K562 (cell line): ENCODE results near the gene ZNF460. TPM values are rescaled to one million over a fixed set of nuclear protein-coding genes. Genes with fewer than 3 reads are reported as not detected.

Experiments used
- ATF1 ChIP-seq, 2 experiments: fragments of 450-650 bp in 1 of 2; IDR thresholded peaks; 2 replicates each; pipeline ENCODE4 v1.6.1; 2016; ENCODE audit warnings: missing compliant biosample characterization in 1 of 2, missing genetic modification characterization in 1 of 2
- CBX3 ChIP-seq, 2 experiments: IDR thresholded peaks; 1 replicate in 1 of 2; 2 replicates in 1 of 2; pipeline ENCODE4 v1.6.1; 2012; ENCODE audit warnings: inconsistent platforms in 2 of 2, low read length in 2 of 2, borderline replicate concordance in 1 of 2, control low read depth in 1 of 2
- CREM ChIP-seq: IDR thresholded peaks from 2 replicates; pipeline ENCODE4 v1.6.1; 2014; ENCODE audit warnings: antibody characterized with exemption, low read depth
- MXI1 ChIP-seq: IDR thresholded peaks from 2 replicates; pipeline ENCODE4 v1.6.1; 2011; ENCODE audit warnings: low read depth, mild to moderate bottlenecking, improper control_type of control experiment, low read length
- MYC ChIP-seq, 2 experiments: fragments of 250-450 bp in 1 of 2; sonication (Bioruptor Pico) in 1 of 2; IDR thresholded peaks; 2 replicates each; pipeline versions ENCODE4 v1.5.1 to v1.6.1; 2012 to 2021; ENCODE audit warnings: low read depth in 2 of 2, borderline replicate concordance in 1 of 2, improper control_type of control experiment in 1 of 2, low read length in 1 of 2, mild to moderate bottlenecking in 1 of 2, moderate library complexity in 1 of 2
- NFYB ChIP-seq: IDR thresholded peaks from 2 replicates; pipeline ENCODE4 v1.6.1; 2011; ENCODE audit warnings: mild to moderate bottlenecking, moderate library complexity; ENCODE audit not compliant: insufficient read length; ENCODE audit errors: extremely low read depth
- RCOR1 ChIP-seq, 2 experiments: IDR thresholded peaks; 2 replicates each; pipeline ENCODE4 v1.6.1; 2012; ENCODE audit warnings: low read depth in 2 of 2, low read length in 2 of 2, borderline replicate concordance in 1 of 2, improper control_type of control experiment in 1 of 2
- SMAD1 ChIP-seq: fragments of 150-350 bp; IDR thresholded peaks from 2 replicates; pipeline ENCODE4 v1.6.1; 2014; ENCODE audit warnings: low read length, low read depth; ENCODE audit not compliant: partially characterized antibody
- ZC3H11A ChIP-seq: IDR thresholded peaks from 2 replicates; pipeline ENCODE4 v1.6.1; 2012; ENCODE audit warnings: low read depth, low read length, improper control_type of control experiment
- polyA plus RNA-seq, 8 experiments: library from polyadenylated mRNA; depleted of rRNA in 4 of 8; stranded (reverse) in 5 of 8; unstranded in 3 of 8; fragments of >200 nt; fragmentation: Nextera tagmentation in 2 of 8; fragmentation: Illumina TruSeq in 1 of 8; extraction: Ambion mirVana in 2 of 8; extraction: Trizol in 1 of 8; gene quantifications; 2 replicates each; pipeline versions ENCODE4 v1.2.1 to v1.2.3, GENCODE V29; 2011 to 2014; ENCODE audit warnings: inconsistent platforms in 1 of 8, missing spikeins in 1 of 8
- total RNA-seq, 7 experiments: library from RNA; depleted of rRNA in 6 of 7; stranded (reverse); fragments of >200 nt in 6 of 7; fragmentation: Illumina TruSeq in 2 of 7; extraction: Trizol in 2 of 7; gene quantifications; 2 replicates each; pipeline versions ENCODE4 v1.2.1 to v1.2.3, GENCODE V29; 2011 to 2021; ENCODE audit warnings: low replicate concordance in 1 of 7
- TF ChIP-seq, protein P1 (sequence below): fragments of 450-650 bp; IDR thresholded peaks from 2 replicates; pipeline ENCODE4 v1.6.1; 2016; ENCODE audit warnings: low read depth
- TF ChIP-seq, protein P2 (sequence below): sonication (generic); formaldehyde crosslinking; IDR thresholded peaks from 2 replicates; pipeline ENCODE4 v1.8.0; 2023; ENCODE audit warnings: mild to moderate bottlenecking, missing genetic modification reagents
- TF ChIP-seq, protein P3 (sequence below), 2 experiments: fragments of 450-650 bp; IDR thresholded peaks; 2 replicates each; pipeline ENCODE4 v1.6.1; 2016
- TF ChIP-seq, protein P4 (sequence below): fragments of 450-650 bp; formaldehyde crosslinking; IDR thresholded peaks from 2 replicates; pipeline ENCODE4 v1.4.0; 2020; ENCODE audit warnings: mild to moderate bottlenecking, moderate library complexity

ZNF460 gene
- total and polyA plus RNA-seq, 9 of the 15 experiments (the other 6 are each of a cell fraction or from before 2014, with no cell fraction given), result 0.45 to 36.2 (median 16.6) TPM

DNA sequence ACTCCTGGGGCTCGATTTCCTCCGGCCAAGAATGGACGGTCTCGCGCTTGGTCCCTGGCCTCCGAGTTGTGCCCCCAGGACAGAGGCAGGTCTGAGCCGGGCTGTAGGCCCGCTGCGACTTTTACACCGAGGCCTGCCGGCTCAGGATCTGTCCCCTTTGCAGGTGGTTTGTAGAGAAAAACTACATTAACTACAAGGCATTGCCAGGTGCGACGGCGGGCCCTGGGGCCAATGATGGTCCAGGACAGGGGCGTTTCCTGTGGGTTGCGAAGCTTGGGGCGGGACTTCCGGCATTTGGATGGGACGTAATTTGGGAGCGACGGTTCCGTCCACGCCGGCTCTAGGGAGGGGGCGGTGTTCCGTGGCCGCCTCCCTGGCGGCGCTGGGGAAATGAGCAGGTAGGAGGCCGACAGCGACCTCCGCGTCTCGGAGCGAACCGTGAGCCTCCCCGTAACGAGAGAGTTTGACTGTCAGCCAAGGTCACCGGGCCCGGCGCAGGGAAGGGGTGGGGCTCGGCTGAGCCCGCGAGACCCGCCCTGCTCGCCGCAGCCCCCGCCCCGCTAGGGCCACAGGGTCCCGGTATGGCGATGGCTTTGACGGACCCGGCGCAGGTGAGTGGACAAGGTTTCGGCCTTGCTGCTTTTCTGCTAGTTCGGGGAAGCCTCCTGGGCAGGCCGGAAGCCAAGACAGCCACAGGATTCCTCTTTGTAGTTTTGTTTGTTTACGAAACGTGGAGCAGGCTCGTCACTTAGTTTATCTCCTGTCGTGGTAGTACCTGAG, 39.8 kb upstream of the ZNF460 start, which contains the start of gene ZNF805 (continued):
- TF ChIP-seq MYC (IDR thresholded peaks at IDR 0.05; ENCODE audit: low read depth, low read length) (peak; percentile 95), MYC (CRISPR knock-in tag; IDR thresholded peaks at IDR 0.05; ENCODE audit: borderline replicate concordance, low read depth) (0 out of 2 replicates have a peak, but pooled peaks have one; percentile 19), SMAD1 (no peak), CBX3 (IDR thresholded peaks at IDR 0.05; ENCODE audit: borderline replicate concordance in 1 of 2, low read length in 2 of 2) (peak in 1 of 2 experiments; percentile 91; a peak in 2 of 3 replicates), ATF1 (CRISPR knock-in tag; IDR thresholded peaks at IDR 0.05) (peak; percentile 87), ATF1 (tag; IDR thresholded peaks at IDR 0.05) (peak; percentile 99), ZC3H11A (no peak), CREM (peak; percentile 99), MXI1 (peak; percentile 64; the same call in 1 of the 2 replicates), RCOR1 (IDR thresholded peaks at IDR 0.05; ENCODE audit: borderline replicate concordance in 1 of 2, low read depth in 2 of 2, low read length in 2 of 2) (0 out of 4 replicates have a peak, but pooled peaks of 1 of the 2 experiments have one; percentile 4), NFYB (peak; percentile 25)
- TF ChIP-seq, protein P1, sequence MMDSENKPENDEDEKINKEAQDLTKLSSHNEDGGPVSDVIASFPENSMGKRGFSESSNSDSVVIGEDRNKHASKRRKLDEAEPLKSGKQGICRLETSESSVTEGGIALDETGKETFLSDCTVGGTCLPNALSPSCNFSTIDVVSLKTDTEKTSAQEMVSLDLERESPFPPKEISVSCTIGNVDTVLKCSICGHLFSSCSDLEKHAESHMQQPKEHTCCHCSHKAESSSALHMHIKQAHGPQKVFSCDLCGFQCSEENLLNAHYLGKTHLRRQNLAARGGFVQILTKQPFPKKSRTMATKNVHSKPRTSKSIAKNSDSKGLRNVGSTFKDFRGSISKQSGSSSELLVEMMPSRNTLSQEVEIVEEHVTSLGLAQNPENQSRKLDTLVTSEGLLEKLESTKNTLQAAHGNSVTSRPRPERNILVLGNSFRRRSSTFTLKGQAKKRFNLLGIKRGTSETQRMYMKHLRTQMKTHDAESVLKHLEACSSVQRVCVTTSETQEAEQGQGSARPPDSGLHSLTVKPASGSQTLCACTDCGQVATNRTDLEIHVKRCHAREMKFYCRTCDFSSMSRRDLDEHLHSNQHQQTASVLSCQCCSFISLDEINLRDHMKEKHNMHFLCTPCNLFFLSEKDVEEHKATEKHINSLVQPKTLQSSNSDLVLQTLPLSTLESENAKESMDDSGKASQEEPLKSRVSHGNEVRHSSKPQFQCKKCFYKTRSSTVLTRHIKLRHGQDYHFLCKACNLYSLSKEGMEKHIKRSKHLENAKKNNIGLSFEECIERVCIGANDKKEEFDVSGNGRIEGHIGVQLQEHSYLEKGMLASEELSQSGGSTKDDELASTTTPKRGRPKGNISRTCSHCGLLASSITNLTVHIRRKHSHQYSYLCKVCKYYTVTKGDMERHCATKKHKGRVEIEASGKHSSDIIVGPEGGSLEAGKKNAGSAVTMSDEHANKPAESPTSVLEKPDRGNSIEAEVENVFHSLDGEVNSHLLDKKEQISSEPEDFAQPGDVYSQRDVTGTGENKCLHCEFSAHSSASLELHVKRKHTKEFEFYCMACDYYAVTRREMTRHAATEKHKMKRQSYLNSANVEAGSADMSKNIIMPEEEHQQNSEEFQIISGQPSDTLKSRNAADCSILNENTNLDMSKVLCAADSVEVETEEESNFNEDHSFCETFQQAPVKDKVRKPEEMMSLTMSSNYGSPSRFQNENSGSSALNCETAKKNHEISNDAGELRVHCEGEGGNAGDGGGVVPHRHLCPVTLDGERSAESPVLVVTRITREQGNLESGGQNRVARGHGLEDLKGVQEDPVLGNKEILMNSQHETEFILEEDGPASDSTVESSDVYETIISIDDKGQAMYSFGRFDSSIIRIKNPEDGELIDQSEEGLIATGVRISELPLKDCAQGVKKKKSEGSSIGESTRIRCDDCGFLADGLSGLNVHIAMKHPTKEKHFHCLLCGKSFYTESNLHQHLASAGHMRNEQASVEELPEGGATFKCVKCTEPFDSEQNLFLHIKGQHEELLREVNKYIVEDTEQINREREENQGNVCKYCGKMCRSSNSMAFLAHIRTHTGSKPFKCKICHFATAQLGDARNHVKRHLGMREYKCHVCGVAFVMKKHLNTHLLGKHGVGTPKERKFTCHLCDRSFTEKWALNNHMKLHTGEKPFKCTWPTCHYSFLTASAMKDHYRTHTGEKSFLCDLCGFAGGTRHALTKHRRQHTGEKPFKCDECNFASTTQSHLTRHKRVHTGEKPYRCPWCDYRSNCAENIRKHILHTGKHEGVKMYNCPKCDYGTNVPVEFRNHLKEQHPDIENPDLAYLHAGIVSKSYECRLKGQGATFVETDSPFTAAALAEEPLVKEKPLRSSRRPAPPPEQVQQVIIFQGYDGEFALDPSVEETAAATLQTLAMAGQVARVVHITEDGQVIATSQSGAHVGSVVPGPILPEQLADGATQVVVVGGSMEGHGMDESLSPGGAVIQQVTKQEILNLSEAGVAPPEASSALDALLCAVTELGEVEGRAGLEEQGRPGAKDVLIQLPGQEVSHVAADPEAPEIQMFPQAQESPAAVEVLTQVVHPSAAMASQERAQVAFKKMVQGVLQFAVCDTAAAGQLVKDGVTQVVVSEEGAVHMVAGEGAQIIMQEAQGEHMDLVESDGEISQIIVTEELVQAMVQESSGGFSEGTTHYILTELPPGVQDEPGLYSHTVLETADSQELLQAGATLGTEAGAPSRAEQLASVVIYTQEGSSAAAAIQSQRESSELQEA, result peak; percentile 38; the same call in 1 of the 2 replicates
- TF ChIP-seq, protein P2, sequence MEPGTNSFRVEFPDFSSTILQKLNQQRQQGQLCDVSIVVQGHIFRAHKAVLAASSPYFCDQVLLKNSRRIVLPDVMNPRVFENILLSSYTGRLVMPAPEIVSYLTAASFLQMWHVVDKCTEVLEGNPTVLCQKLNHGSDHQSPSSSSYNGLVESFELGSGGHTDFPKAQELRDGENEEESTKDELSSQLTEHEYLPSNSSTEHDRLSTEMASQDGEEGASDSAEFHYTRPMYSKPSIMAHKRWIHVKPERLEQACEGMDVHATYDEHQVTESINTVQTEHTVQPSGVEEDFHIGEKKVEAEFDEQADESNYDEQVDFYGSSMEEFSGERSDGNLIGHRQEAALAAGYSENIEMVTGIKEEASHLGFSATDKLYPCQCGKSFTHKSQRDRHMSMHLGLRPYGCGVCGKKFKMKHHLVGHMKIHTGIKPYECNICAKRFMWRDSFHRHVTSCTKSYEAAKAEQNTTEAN (CRISPR knock-in tag), result 0 out of 2 replicates have a peak, but pooled peaks have one; percentile 33
- TF ChIP-seq, protein P3, sequence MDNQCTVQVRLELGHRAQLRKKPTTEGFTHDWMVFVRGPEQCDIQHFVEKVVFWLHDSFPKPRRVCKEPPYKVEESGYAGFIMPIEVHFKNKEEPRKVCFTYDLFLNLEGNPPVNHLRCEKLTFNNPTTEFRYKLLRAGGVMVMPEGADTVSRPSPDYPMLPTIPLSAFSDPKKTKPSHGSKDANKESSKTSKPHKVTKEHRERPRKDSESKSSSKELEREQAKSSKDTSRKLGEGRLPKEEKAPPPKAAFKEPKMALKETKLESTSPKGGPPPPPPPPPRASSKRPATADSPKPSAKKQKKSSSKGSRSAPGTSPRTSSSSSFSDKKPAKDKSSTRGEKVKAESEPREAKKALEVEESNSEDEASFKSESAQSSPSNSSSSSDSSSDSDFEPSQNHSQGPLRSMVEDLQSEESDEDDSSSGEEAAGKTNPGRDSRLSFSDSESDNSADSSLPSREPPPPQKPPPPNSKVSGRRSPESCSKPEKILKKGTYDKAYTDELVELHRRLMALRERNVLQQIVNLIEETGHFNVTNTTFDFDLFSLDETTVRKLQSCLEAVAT (IDR thresholded peaks at IDR 0.05), result peak in 1 of 2 experiments; percentile 82; a peak in 2 of 4 replicates
- TF ChIP-seq, protein P4, sequence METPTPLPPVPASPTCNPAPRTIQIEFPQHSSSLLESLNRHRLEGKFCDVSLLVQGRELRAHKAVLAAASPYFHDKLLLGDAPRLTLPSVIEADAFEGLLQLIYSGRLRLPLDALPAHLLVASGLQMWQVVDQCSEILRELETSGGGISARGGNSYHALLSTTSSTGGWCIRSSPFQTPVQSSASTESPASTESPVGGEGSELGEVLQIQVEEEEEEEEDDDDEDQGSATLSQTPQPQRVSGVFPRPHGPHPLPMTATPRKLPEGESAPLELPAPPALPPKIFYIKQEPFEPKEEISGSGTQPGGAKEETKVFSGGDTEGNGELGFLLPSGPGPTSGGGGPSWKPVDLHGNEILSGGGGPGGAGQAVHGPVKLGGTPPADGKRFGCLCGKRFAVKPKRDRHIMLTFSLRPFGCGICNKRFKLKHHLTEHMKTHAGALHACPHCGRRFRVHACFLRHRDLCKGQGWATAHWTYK, result peak; percentile 96
